GM23248 (cell line): ENCODE results near the gene PCID2. TPM values are rescaled to one million over a fixed set of nuclear protein-coding genes. Genes with fewer than 3 reads are reported as not detected.

Experiments used
- DNase-seq: peaks from one replicate; pipeline ENCODE4 v3.0.0-alpha.2; 2015
- H2AFZ ChIP-seq: fragments of 200-600 bp; sonication (generic); 2 replicates; pipeline ENCODE4 v1.6.1; 2016; ENCODE audit warnings: antibody characterized with exemption
- H3F3A ChIP-seq: fragments of 200-600 bp; sonication (generic); 2 replicates; pipeline ENCODE4 v1.6.1; 2016; ENCODE audit warnings: mild to moderate bottlenecking, antibody characterized with exemption, mixed run types; ENCODE audit not compliant: insufficient read depth
- H3K27ac ChIP-seq: fragments of 200-600 bp; sonication (generic); 2 replicates; pipeline ENCODE4 v1.5.1; 2016; ENCODE audit warnings: mild to moderate bottlenecking
- H3K27me3 ChIP-seq: fragments of 200-600 bp; sonication (generic); replicated peaks from 2 replicates; pipeline ENCODE4 v1.6.1; 2016; ENCODE audit warnings: mild to moderate bottlenecking; ENCODE audit not compliant: insufficient read depth
- H3K36me3 ChIP-seq: fragments of 200-600 bp; sonication (generic); 2 replicates; pipeline ENCODE4 v1.6.1; 2016; ENCODE audit warnings: low read depth, mild to moderate bottlenecking
- H3K4me1 ChIP-seq: fragments of 200-600 bp; sonication (generic); 2 replicates; pipeline ENCODE4 v1.6.1; 2016; ENCODE audit warnings: mild to moderate bottlenecking; ENCODE audit not compliant: insufficient read depth
- H3K4me2 ChIP-seq: fragments of 200-600 bp; sonication (generic); one replicate; pipeline ENCODE4 v1.6.1; 2016; ENCODE audit warnings: mild to moderate bottlenecking; ENCODE audit not compliant: unreplicated experiment
- H3K4me3 ChIP-seq: fragments of 200-600 bp; sonication (generic); 2 replicates; pipeline ENCODE4 v1.5.1; 2016; ENCODE audit warnings: mild to moderate bottlenecking
- H3K79me2 ChIP-seq: fragments of 200-600 bp; sonication (generic); 2 replicates; pipeline ENCODE4 v1.6.1; 2016; ENCODE audit warnings: mild to moderate bottlenecking; ENCODE audit not compliant: insufficient read depth
- H3K9ac ChIP-seq: fragments of 200-600 bp; sonication (generic); 2 replicates; pipeline ENCODE4 v1.6.1; 2016; ENCODE audit warnings: mild to moderate bottlenecking
- H3K9me2 ChIP-seq: fragments of 200-600 bp; sonication (generic); 2 replicates; pipeline ENCODE4 v1.6.1; 2016; ENCODE audit warnings: mixed run types, mild to moderate bottlenecking, moderate library complexity; ENCODE audit not compliant: insufficient read depth
- H3K9me3 ChIP-seq: fragments of 200-600 bp; sonication (generic); one replicate; pipeline ENCODE4 v1.6.1; 2017; ENCODE audit warnings: low read depth
- H4K20me1 ChIP-seq: fragments of 200-600 bp; sonication (generic); 2 replicates; pipeline ENCODE4 v1.6.0; 2016; ENCODE audit not compliant: insufficient read depth
- EZH2 ChIP-seq: fragments of 200-600 bp; sonication (generic); IDR thresholded peaks from 2 replicates; pipeline ENCODE4 v1.6.1; 2018; ENCODE audit warnings: antibody characterized with exemption, mild to moderate bottlenecking; ENCODE audit not compliant: insufficient read depth, poor library complexity, severe bottlenecking
- EZH2phosphoT487 ChIP-seq: fragments of 200-600 bp; sonication (generic); IDR thresholded peaks from 2 replicates; pipeline ENCODE4 v1.6.1; 2018; ENCODE audit warnings: antibody characterized with exemption, moderate library complexity, mild to moderate bottlenecking, low read depth; ENCODE audit not compliant: insufficient read depth
- WGBS, 2 experiments: methylation state at CpG; one replicate each; pipeline ENCODE4 v1.1.6; 2015 to 2017; ENCODE audit warnings: low lambda C conversion rate in 2 of 2, low coverage in 1 of 2; ENCODE audit errors: missing lambda C conversion rate in 2 of 2; 5-methylcytosine and 5-hydroxymethylcytosine counted together
- in situ Hi-C: fragments of 300-500 bp; cut with MboI; formaldehyde crosslinking; loops from 2 replicates; pipeline ENCODE4 v1.15.0; 2020
- polyA plus RNA-seq: library from polyadenylated mRNA; unstranded; fragments of >200 nt; fragmentation: Nextera tagmentation; extraction: Ambion mirVana; gene quantifications from 2 replicates; pipeline ENCODE4 v1.2.1, GENCODE V29; 2016
- total RNA-seq: library from RNA; depleted of rRNA; stranded (reverse); fragments of >200 nt; shearing (Covaris generic); gene quantifications from 2 replicates; pipeline ENCODE4 v1.2.3, GENCODE V29; 2014

The PCID2 gene
- total and polyA plus RNA-seq, 2 experiments from 2014 or later = 58.3 to 60.7 TPM

DNA sequence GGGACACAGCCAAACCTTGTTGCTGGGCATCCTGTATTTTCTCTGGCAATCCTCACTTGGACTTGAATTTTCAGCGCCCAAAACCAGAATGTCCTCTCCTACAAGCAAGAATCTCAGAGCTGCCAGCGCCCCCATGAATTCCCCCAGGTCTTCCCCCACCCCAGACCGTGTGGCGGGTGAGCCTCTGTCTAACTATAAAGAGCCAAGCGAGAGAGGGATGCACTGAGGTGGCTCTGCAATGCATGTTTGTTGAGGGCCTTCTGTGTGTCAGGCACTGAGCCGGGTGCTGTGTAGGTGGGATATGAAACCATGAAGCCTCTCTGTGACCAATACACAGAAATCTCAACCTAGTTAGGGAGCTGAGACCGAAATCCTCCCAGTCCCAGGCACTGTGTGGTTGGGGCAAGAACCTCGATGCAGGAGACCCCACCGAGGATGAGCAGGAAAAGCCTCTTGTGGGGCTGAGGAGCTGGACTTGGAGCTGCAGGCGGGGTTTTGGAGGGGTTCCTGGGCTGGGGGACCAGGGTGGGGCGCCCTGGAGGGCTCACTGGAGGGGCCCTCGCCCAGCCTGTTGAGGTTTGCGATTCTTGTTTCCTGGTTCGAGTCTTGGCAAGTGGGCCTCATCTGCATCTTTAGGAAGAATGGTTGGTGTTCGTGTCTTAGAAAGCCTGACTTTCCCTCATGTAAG is 62.4 kb downstream of the PCID2 start:
- H3K36me3 ChIP-seq = no peaks in the 10 kb centered on the region
- no peaks in the 10 kb centered on the region for H3F3A ChIP-seq
- no peaks in the 10 kb centered on the region for H3K9me2 ChIP-seq
- WGBS, 2 experiments = 67 to 82% methylated on average over 13 to 15 of the region's 15 CpGs
- H3K4me2 ChIP-seq = no peak overlapping the region
- H2AFZ ChIP-seq = no peak overlapping the region
- no peaks in the 10 kb centered on the region for H3K4me1 ChIP-seq
- no peaks in the 10 kb centered on the region for H3K9me3 ChIP-seq
- H3K79me2 ChIP-seq = no peaks in the 10 kb centered on the region
- H3K27me3 ChIP-seq = no peaks in the 10 kb centered on the region
- DNase-seq = no peak
- in situ Hi-C loops = no loop called here
- H4K20me1 ChIP-seq = no peaks in the 10 kb centered on the region
- no peak overlapping the region for H3K4me3 ChIP-seq
- H3K9ac ChIP-seq = no peak overlapping the region
- H3K27ac ChIP-seq = no peak overlapping the region
- no peak for TF ChIP-seq EZH2
- TF ChIP-seq EZH2phosphoT487 = no peak

DNA sequence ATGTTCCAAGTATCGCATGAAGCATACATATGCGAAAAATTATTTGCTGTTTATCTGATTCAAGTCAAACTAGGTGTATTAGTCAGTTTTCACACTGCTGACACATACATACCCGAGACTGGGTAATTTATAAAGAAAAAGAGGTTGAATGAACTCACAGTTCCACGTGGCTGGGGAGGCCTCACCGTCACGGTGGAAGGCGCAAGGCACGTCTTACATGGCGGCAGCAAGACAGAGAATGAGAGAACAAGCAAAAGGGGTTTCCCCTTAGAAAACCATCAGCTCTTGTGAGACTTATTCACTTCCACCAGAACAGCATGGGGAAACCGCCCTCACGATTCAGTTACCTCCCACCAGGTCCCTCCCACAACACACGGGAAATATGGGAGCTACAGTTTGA is 63.0 kb downstream of the PCID2 start:
- TF ChIP-seq EZH2 = no peak
- TF ChIP-seq EZH2phosphoT487 = no peak
- no peak for DNase-seq
- in situ Hi-C loops = no loop called here
- no peaks in the 10 kb centered on the region for H3K79me2 ChIP-seq
- no peak overlapping the region for H3K9ac ChIP-seq
- no peak overlapping the region for H3K4me3 ChIP-seq
- H3K27me3 ChIP-seq = no peaks in the 10 kb centered on the region
- no peaks in the 10 kb centered on the region for H3K9me2 ChIP-seq
- no peak overlapping the region for H3K27ac ChIP-seq
- no peaks in the 10 kb centered on the region for H3K4me1 ChIP-seq
- H2AFZ ChIP-seq = no peak overlapping the region
- H3F3A ChIP-seq = no peaks in the 10 kb centered on the region
- no peaks in the 10 kb centered on the region for H3K36me3 ChIP-seq
- 78 to 80% methylated on average over 12 of the region's 12 CpGs for WGBS, 2 experiments
- H3K4me2 ChIP-seq = no peak overlapping the region
- no peaks in the 10 kb centered on the region for H4K20me1 ChIP-seq
- H3K9me3 ChIP-seq = no peaks in the 10 kb centered on the region

DNA sequence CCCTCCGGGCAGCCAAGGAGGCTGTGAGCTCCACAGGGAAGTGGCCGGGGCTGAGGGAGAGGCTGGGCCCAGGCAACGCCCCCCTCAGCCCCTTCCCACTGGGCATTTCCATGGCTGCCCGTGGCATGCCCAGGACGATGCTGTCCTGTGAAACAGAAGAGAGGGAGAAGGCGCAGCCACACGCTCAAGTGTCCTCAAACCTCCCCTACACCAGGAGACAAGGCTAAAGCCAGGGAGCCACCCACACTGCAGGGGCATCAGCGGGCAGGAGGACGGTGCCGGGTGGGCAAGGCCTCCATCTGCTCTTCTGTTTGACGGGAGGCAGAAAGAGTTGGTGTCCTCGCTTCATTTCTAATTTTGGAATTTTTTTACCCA is 64.2 kb downstream of the PCID2 start:
- Histone ChIP-seq H3K9ac (no peak overlapping the region), H3K9me3 (no peaks in the 10 kb centered on the region), H3F3A (no peaks in the 10 kb centered on the region), H3K27me3 (no peaks in the 10 kb centered on the region), H4K20me1 (no peaks in the 10 kb centered on the region), H3K4me2 (no peak overlapping the region), H3K36me3 (no peaks in the 10 kb centered on the region), H3K4me3 (no peak overlapping the region), H3K4me1 (no peaks in the 10 kb centered on the region), H3K27ac (no peak overlapping the region), H2AFZ (no peak overlapping the region), H3K9me2 (no peaks in the 10 kb centered on the region), H3K79me2 (no peaks in the 10 kb centered on the region)
- in situ Hi-C loops = no loop called here
- no peak for DNase-seq
- TF ChIP-seq EZH2 = no peak
- no peak for TF ChIP-seq EZH2phosphoT487
- WGBS, 2 experiments = 80 to 82% methylated on average over 12 of the region's 12 CpGs

DNA sequence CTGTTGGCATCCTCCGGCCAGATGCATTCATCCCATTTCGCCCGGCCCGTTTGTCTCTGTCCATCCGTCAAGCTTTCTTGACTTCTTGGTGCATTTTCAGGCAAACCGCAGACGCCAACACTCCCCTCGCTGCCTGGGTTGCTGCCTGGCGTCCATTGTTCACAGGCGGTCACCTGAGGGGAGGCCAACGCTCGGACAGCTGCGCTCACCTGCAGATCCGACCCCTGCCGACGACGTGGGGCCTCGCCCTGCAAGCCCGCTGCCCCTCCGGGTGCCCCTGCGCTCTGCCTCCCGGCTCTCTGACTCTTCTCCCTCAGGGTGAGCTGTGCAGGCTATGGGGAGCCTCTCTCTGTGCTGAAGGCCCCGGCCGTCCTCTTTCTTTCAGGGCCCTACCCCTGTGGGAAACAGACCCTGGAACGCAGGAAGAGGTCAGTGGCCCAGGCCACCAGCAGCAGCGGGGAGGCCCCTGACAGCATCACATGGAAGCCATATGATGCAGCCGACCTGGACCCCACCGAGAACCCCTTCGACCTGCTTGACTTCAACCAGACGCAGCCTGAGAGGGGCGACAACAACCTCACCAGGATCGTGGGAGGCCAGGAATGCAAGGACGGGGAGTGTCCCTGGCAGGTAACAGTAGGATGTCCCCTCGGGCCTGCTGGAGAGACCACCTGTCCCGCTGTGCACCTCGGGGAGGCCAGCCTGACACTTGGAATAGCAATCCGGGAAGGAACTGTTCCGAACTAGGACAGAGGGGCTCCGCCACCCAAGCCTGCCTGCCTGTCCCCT is 64.8 kb downstream of the PCID2 start:
- Histone ChIP-seq H3K79me2 (no peaks in the 10 kb centered on the region), H3K36me3 (no peaks in the 10 kb centered on the region), H3K4me2 (no peak overlapping the region), H3K4me3 (no peak overlapping the region), H3K27ac (no peak overlapping the region), H3K9me3 (no peaks in the 10 kb centered on the region), H3K4me1 (no peaks in the 10 kb centered on the region), H3K9me2 (no peaks in the 10 kb centered on the region), H3F3A (no peaks in the 10 kb centered on the region), H2AFZ (no peak overlapping the region), H3K9ac (no peak overlapping the region), H3K27me3 (no peaks in the 10 kb centered on the region), H4K20me1 (no peaks in the 10 kb centered on the region)
- no peak for DNase-seq
- in situ Hi-C loops = no loop called here
- TF ChIP-seq EZH2phosphoT487 (no peak), EZH2 (no peak)
- 67 to 70% methylated on average over 34 to 36 of the region's 39 CpGs for WGBS, 2 experiments
